Measurements from ENCODE around the gene BCL3. TPM values are rescaled to one million over a fixed set of nuclear protein-coding genes. Genes with fewer than 3 reads are reported as not detected.

The BCL3 gene
- total and polyA plus RNA-seq, 10 of the 15 experiments (the other 5 are each of a cell fraction or from before 2014, with no cell fraction given): 0.55 to 22.7 (median 3.6) TPM

DNA sequence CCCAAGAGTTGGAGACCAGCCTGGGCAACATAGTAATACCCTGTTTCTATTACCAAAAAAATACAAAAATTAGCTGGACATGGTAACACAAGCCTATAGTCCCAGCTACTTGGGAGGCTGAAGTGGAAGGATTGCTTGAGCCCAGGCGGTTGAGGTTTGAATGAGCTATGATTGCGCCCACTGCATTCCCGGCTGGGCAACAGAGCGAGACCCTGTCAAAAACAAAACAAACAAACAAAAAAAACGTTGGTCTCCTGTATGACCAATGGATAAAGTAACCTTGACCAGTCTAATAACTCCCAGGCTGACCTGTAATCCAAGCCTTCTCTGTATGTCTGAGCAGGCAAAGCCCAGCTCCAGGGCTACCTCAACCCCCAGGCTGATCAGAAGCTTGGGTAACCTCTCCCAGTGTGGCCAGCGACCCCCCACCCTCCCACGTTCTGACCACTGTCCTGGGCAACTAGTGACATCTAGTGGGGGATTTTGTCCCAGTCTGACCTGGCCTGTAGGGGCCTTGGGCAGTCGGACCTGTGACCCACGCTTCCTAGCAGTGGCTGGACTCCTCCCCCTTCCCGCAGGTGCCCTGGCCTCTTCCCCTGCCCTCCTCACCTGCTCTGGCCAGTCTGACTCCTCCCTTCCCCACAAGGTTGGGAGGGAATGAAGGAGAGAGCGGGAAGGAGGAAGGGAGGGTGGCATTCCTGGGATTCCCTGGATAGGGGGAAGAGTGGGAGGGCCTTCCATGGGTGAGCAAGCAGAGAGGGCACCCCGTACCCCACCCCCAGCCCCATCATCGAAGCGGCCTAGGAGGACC is 59.3 kb downstream of the BCL3 start:
- intact Hi-C loops (cut with micrococcal nuclease; ENCODE audit: unreplicated experiment): no loop called here
- H2AFZ ChIP-seq (ENCODE audit: control insufficient read depth, low read depth, low read length): no peak overlapping the region

More for the DNA sequence above, 59.3 kb downstream of the BCL3 start:
- ATAC-seq (peak; percentile 76), DNase-seq (ENCODE audit: low read depth, low spot score) (no peak), FAIRE-seq (no peak)
- Histone ChIP-seq H3K9ac (ENCODE audit: control insufficient read depth, insufficient read depth, low read length) (no peak overlapping the region), H3K79me2 (ENCODE audit: control insufficient read depth, insufficient read depth, low read length) (no peaks in the 10 kb centered on the region), H3K27ac (ENCODE audit: control insufficient read depth, insufficient read depth) (no peak overlapping the region), H3K4me1 (ENCODE audit: control insufficient read depth, insufficient read depth, low read length) (no peaks in the 10 kb centered on the region), H4K20me1 (ENCODE audit: control insufficient read depth, insufficient read depth) (no peaks in the 10 kb centered on the region), H3K4me3 (no peak overlapping the region), H3K9me3 (replicated peaks; ENCODE audit: control insufficient read depth, insufficient read depth, low read length) (no peaks in the 10 kb centered on the region), H3K36me3 (ENCODE audit: control insufficient read depth in 2 of 2, insufficient read depth in 2 of 2, low read length in 1 of 2) (no peaks in the 10 kb centered on the region), H3K4me2 (ENCODE audit: control insufficient read depth, insufficient read depth) (no peak overlapping the region), H3K27me3 (replicated peaks in 1 of 2; ENCODE audit: control insufficient read depth in 2 of 2, insufficient read depth in 2 of 2, low read length in 1 of 2) (no peaks in the 10 kb centered on the region; a peak in 2 of 4 replicates)
- ChIA-PET POLR2A (no interaction called here), RAD21 (ENCODE audit: unreplicated experiment) (interaction anchor here (1.0 to 1.6 kb wide), 3 partner anchors 23 to 118 kb away, joined by 3 to 6 read pairs (median 5); no protein-coding TSS in a partner anchor), SMC1A (ENCODE audit: uncharacterized antibody, unreplicated experiment) (interaction anchor here (0.9 to 1.3 kb wide), 5 partner anchors 34 to 153 kb away, joined by 3 to 4 read pairs (median 3); no protein-coding TSS in a partner anchor), CTCF (interaction anchor here (0.8 to 3.7 kb wide), 9 partner anchors 9 to 151 kb away, joined by 3 to 16 read pairs (median 5); no protein-coding TSS in a partner anchor)
- BruUV-seq (replicated peaks): no TSS peak
- WGBS (ENCODE audit: insufficient coverage, insufficient replicate concordance, low lambda C conversion rate, missing lambda C conversion rate): 8% methylated on average over 12 of the region's 14 CpGs
- in situ Hi-C loops (cut with MboI): no loop called here
- peak; percentile 52 for TF ChIP-seq RAD21 (IDR thresholded peaks at IDR 0.05; ENCODE audit: insufficient read depth, low read depth, low read length)
- no peak for TF ChIP-seq HDGF (IDR thresholded peaks at IDR 0.05)
- TF ChIP-seq, protein P1, sequence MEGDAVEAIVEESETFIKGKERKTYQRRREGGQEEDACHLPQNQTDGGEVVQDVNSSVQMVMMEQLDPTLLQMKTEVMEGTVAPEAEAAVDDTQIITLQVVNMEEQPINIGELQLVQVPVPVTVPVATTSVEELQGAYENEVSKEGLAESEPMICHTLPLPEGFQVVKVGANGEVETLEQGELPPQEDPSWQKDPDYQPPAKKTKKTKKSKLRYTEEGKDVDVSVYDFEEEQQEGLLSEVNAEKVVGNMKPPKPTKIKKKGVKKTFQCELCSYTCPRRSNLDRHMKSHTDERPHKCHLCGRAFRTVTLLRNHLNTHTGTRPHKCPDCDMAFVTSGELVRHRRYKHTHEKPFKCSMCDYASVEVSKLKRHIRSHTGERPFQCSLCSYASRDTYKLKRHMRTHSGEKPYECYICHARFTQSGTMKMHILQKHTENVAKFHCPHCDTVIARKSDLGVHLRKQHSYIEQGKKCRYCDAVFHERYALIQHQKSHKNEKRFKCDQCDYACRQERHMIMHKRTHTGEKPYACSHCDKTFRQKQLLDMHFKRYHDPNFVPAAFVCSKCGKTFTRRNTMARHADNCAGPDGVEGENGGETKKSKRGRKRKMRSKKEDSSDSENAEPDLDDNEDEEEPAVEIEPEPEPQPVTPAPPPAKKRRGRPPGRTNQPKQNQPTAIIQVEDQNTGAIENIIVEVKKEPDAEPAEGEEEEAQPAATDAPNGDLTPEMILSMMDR (IDR thresholded peaks at IDR 0.05 in 2 of 3, conservative IDR thresholded peaks at IDR 0.05 in 1 of 3; ENCODE audit: control insufficient read depth in 2 of 3, extremely low read depth in 1 of 3, insufficient read depth in 1 of 3, low read depth in 3 of 3, low read length in 3 of 3): peak; percentile 11 to 44 (median 40); a peak in 3 of 6 replicates
